ENCODE results near the gene DCANP1. TPM values are rescaled to one million over a fixed set of nuclear protein-coding genes. Genes with fewer than 3 reads are reported as not detected.
A peak's percentile ranks its signal among the peaks of the same experiment; 100 is the strongest.

DCANP1 gene
- polyA plus RNA-seq, 1 donor (not counting 4 experiments of a cell fraction or from before 2014, with no cell fraction given): not detected

GRCh38 chr5:135397084-135397483, 50.1 kb downstream of the DCANP1 start:
- H3K9me3 ChIP-seq (ENCODE audit: control insufficient read depth, low read depth, low read length): no peaks in the 10 kb centered on the region
- no peak for TF ChIP-seq EZH2 (IDR thresholded peaks at IDR 0.05; ENCODE audit: low read length)
- TF ChIP-seq CTCF (optimal IDR thresholded peaks at IDR 0.05 in 1 of 3, IDR thresholded peaks at IDR 0.05 in 1 of 3, conservative IDR thresholded peaks at IDR 0.05 in 1 of 3; ENCODE audit: extremely low read depth in 1 of 3, insufficient read depth in 2 of 3, low read length in 3 of 3): no peak
- peaks cover 30% of the 10 kb centered on the region for H4K20me1 ChIP-seq (ENCODE audit: control insufficient read depth, extremely low read depth, insufficient read depth, low read length)
- FAIRE-seq (no peak), DNase-seq (ENCODE audit: low read depth, low spot score) (no peak)
- peak overlapping the region; percentile 79 for H3K4me2 ChIP-seq (ENCODE audit: control insufficient read depth, extremely low read depth, insufficient read depth, low read depth, low read length)
- peaks cover 54% of the 10 kb centered on the region for H3K4me1 ChIP-seq (ENCODE audit: control insufficient read depth, extremely low read depth, insufficient read depth, low read length)
- no peak overlapping the region for H2AFZ ChIP-seq (ENCODE audit: control insufficient read depth, low read length)
- H3K79me2 ChIP-seq (ENCODE audit: control insufficient read depth, insufficient read depth, low read length): peaks cover 70% of the 10 kb centered on the region
- dilution Hi-C loops (cut with MboI; ENCODE audit: extremely low pct_ligation_motif_present, low sequenced_read_pairs): no loop called here
- H3K9ac ChIP-seq (ENCODE audit: control insufficient read depth, extremely low read depth, insufficient read depth, low read length): no peak overlapping the region
- H3K27ac ChIP-seq (ENCODE audit: control insufficient read depth, insufficient read depth, low read length): peak overlapping the region; percentile 44
- peaks cover 0 to 24% of the 10 kb centered on the region in 2 experiments for H3K36me3 ChIP-seq (ENCODE audit: control insufficient read depth in 2 of 2, extremely low read depth in 1 of 2, insufficient read depth in 2 of 2, low read length in 2 of 2)
- H3K9me1 ChIP-seq (ENCODE audit: control insufficient read depth, extremely low read depth, insufficient read depth, low read length): peaks cover 19% of the 10 kb centered on the region
- H3K4me3 ChIP-seq (ENCODE audit: control insufficient read depth in 2 of 3, extremely low read depth in 1 of 3, insufficient read depth in 2 of 3, low read depth in 1 of 3, low read length in 3 of 3): peak overlapping the region in 2 of 3 experiments; percentile 21 to 39
- no peaks in the 10 kb centered on the region for H3K27me3 ChIP-seq (ENCODE audit: control insufficient read depth, extremely low read depth, insufficient read depth, low read length)

- no peak for DNase-seq (ENCODE audit: low read depth, low spot score)
- H3K4me1 ChIP-seq (ENCODE audit: control insufficient read depth, extremely low read depth, insufficient read depth, low read length): peaks cover 59% of the 10 kb centered on the region
- dilution Hi-C loops (cut with MboI; ENCODE audit: extremely low pct_ligation_motif_present, low sequenced_read_pairs): no loop called here
- peak overlapping the region; percentile 44 for H3K27ac ChIP-seq (ENCODE audit: control insufficient read depth, insufficient read depth, low read length)
- no peak for FAIRE-seq
- no peak overlapping the region for H2AFZ ChIP-seq (ENCODE audit: control insufficient read depth, low read length)
- peaks cover 23% of the 10 kb centered on the region for H3K9me1 ChIP-seq (ENCODE audit: control insufficient read depth, extremely low read depth, insufficient read depth, low read length)
- H3K9ac ChIP-seq (ENCODE audit: control insufficient read depth, extremely low read depth, insufficient read depth, low read length): peak overlapping the region; percentile 4
- peaks cover 75% of the 10 kb centered on the region for H3K79me2 ChIP-seq (ENCODE audit: control insufficient read depth, insufficient read depth, low read length)
- H3K27me3 ChIP-seq (ENCODE audit: control insufficient read depth, extremely low read depth, insufficient read depth, low read length): no peaks in the 10 kb centered on the region
- H4K20me1 ChIP-seq (ENCODE audit: control insufficient read depth, extremely low read depth, insufficient read depth, low read length): peaks cover 35% of the 10 kb centered on the region
- peak overlapping the region; percentile 79 for H3K4me2 ChIP-seq (ENCODE audit: control insufficient read depth, extremely low read depth, insufficient read depth, low read depth, low read length)
- TF ChIP-seq EZH2 (IDR thresholded peaks at IDR 0.05; ENCODE audit: low read length) (no peak), CTCF (optimal IDR thresholded peaks at IDR 0.05 in 1 of 3, IDR thresholded peaks at IDR 0.05 in 1 of 3, conservative IDR thresholded peaks at IDR 0.05 in 1 of 3; ENCODE audit: extremely low read depth in 1 of 3, insufficient read depth in 2 of 3, low read length in 3 of 3) (no peak)
- no peaks in the 10 kb centered on the region for H3K9me3 ChIP-seq (ENCODE audit: control insufficient read depth, low read depth, low read length)
- H3K4me3 ChIP-seq (ENCODE audit: control insufficient read depth in 2 of 3, extremely low read depth in 1 of 3, insufficient read depth in 2 of 3, low read depth in 1 of 3, low read length in 3 of 3): peak overlapping the region in 2 of 3 experiments; percentile 21 to 39
- H3K36me3 ChIP-seq (ENCODE audit: control insufficient read depth in 2 of 2, extremely low read depth in 1 of 2, insufficient read depth in 2 of 2, low read length in 2 of 2): peaks cover 2 to 28% of the 10 kb centered on the region in 2 experiments
Observed at GRCh38 chr5:135396459-135397055, 50.6 kb downstream of the DCANP1 start.

All from keratinocyte (primary cell).